Islet precursor cell (in vitro differentiated cells): ENCODE data around the gene EXOC3.
"Not testable (repeated sequence)": the region's sequence is repeated elsewhere in the genome, so short reads cannot be mapped to it uniquely, and the experiment has no call there.

Experiments used
- DNase-seq: peaks from one replicate; pipeline ENCODE4 v3.0.0-alpha.2; 2018

The EXOC3 gene

GRCh38 chr5:507986-508575, 65.1 kb downstream of the EXOC3 start:
- DNase-seq: not testable (repeated sequence)

GRCh38 chr5:509611-510185, 66.7 kb downstream of the EXOC3 start:
- no peak for DNase-seq

- DNase-seq: no peak
These were observed 67.5 kb downstream of the EXOC3 start for GRCh38 chr5:510521-510920.

GRCh38 chr5:511476-511875, 68.5 kb downstream of the EXOC3 start:
- DNase-seq: no peak

GRCh38 chr5:513216-514100, 70.5 kb downstream of the EXOC3 start:
- no peak for DNase-seq

- no peak for DNase-seq
These were observed 71.1 kb downstream of the EXOC3 start for GRCh38 chr5:514101-514485.

- DNase-seq: no peak
These were observed 71.7 kb downstream of the EXOC3 start for GRCh38 chr5:514673-515072.

- DNase-seq: no peak
These were observed 72.4 kb downstream of the EXOC3 start for GRCh38 chr5:515273-515836.

GRCh38 chr5:516338-516925, 73.5 kb downstream of the EXOC3 start:
- DNase-seq: no peak
